ENCODE data around the gene SYNGR3. TPM values are rescaled to one million over a fixed set of nuclear protein-coding genes. Genes with fewer than 3 reads are reported as not detected.

The SYNGR3 gene
- total and polyA plus RNA-seq, 2 of the 13 experiments (the other 11 are each of a cell fraction or from before 2014, with no cell fraction given) = 0.97 to 5.7 TPM

- 0 out of 2 replicates have a peak, but pooled peaks have one; percentile 46 for TF ChIP-seq ZMAT3 (CRISPR knock-in tag; conservative IDR thresholded peaks at IDR 0.05)
- TF ChIP-seq, protein P1, sequence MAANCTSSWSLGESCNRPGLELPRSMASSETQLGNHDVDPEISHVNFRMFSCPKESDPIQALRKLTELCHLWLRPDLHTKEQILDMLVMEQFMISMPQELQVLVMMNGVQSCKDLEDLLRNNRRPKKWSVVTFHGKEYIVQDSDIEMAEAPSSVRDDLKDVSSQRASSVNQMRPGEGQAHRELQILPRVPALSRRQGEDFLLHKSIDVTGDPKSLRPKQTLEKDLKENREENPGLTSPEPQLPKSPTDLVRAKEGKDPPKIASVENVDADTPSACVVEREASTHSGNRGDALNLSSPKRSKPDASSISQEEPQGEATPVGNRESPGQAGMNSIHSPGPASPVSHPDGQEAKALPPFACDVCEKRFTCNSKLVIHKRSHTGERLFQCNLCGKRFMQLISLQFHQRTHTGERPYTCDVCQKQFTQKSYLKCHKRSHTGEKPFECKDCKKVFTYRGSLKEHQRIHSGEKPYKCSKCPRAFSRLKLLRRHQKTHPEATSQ (CRISPR knock-in tag; IDR thresholded peaks at IDR 0.05; ENCODE audit: borderline replicate concordance) = peak; percentile 37; the same call in 1 of the 2 replicates
- TF ChIP-seq MTERF4 (CRISPR knock-in tag; IDR thresholded peaks at IDR 0.05) = peak; percentile 72; the same call in 1 of the 2 replicates
- no peak for TF ChIP-seq CCDC6 (CRISPR knock-in tag; IDR thresholded peaks at IDR 0.05)
- peak; percentile 15; the same call in 1 of the 2 replicates for TF ChIP-seq GATAD1 (CRISPR knock-in tag; IDR thresholded peaks at IDR 0.05)
- TF ChIP-seq AGO2 (optimal IDR thresholded peaks at IDR 0.05; ENCODE audit: low read depth, low read length) = peak; percentile 0
- TF ChIP-seq SAP130 (CRISPR knock-in tag; IDR thresholded peaks at IDR 0.05; ENCODE audit: low read depth) = 0 out of 2 replicates have a peak, but pooled peaks have one; percentile 44
- TF ChIP-seq ZNF788 (CRISPR knock-in tag; IDR thresholded peaks at IDR 0.05; ENCODE audit: borderline replicate concordance) = peak; percentile 14; the same call in 1 of the 2 replicates
- TF ChIP-seq NR2F6 (IDR thresholded peaks at IDR 0.05) = 0 out of 2 replicates have a peak, but pooled peaks have one; percentile 21
- no peak for TF ChIP-seq NR2F6 (CRISPR knock-in tag; IDR thresholded peaks at IDR 0.05)
- TF ChIP-seq ZNF790 (CRISPR knock-in tag; IDR thresholded peaks at IDR 0.05; ENCODE audit: borderline replicate concordance) = no peak
- no peak for TF ChIP-seq PAWR (CRISPR knock-in tag; IDR thresholded peaks at IDR 0.05; ENCODE audit: borderline replicate concordance)
- no peak for TF ChIP-seq ZNF17 (CRISPR knock-in tag; IDR thresholded peaks at IDR 0.05)
- peak; percentile 31; the same call in 1 of the 2 replicates for TF ChIP-seq BORCS8-MEF2B (CRISPR knock-in tag; IDR thresholded peaks at IDR 0.05)
- no peak for TF ChIP-seq BATF2 (CRISPR knock-in tag; IDR thresholded peaks at IDR 0.05)
- TF ChIP-seq, protein P2, sequence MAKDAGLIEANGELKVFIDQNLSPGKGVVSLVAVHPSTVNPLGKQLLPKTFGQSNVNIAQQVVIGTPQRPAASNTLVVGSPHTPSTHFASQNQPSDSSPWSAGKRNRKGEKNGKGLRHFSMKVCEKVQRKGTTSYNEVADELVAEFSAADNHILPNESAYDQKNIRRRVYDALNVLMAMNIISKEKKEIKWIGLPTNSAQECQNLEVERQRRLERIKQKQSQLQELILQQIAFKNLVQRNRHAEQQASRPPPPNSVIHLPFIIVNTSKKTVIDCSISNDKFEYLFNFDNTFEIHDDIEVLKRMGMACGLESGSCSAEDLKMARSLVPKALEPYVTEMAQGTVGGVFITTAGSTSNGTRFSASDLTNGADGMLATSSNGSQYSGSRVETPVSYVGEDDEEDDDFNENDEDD (CRISPR knock-in tag; IDR thresholded peaks at IDR 0.05; ENCODE audit: borderline replicate concordance) = peak; percentile 73; the same call in 1 of the 2 replicates
- peak; percentile 16 for TF ChIP-seq PHF8 (CRISPR knock-in tag; IDR thresholded peaks at IDR 0.05)
- no peak for TF ChIP-seq BCL6 (CRISPR knock-in tag; IDR thresholded peaks at IDR 0.05)
- no peak for TF ChIP-seq TCF7L2 (IDR thresholded peaks at IDR 0.05; ENCODE audit: low read depth, low read length)
- TF ChIP-seq HNRNPK (IDR thresholded peaks at IDR 0.05; ENCODE audit: low read depth, low read length, poor library complexity, severe bottlenecking) = peak; percentile 59
- peak; percentile 94 for TF ChIP-seq HNRNPL (IDR thresholded peaks at IDR 0.05; ENCODE audit: low read depth, low read length)
- peak; percentile 38; the same call in 1 of the 2 replicates for TF ChIP-seq ELF1 (CRISPR knock-in tag; IDR thresholded peaks at IDR 0.05)
Observed at GRCh38 chr16:2033057-2033908, 43.5 kb downstream of the SYNGR3 start (continued).

Measured in HepG2 (cell line).